Measurements from ENCODE around the gene PSMD13. TPM values are rescaled to one million over a fixed set of nuclear protein-coding genes. Genes with fewer than 3 reads are reported as not detected.

PSMD13 gene
- total and polyA plus RNA-seq, 2 of the 4 experiments (the other 2 are of a cell fraction): 177 to 217 TPM

GRCh38 chr11:215581-216037, 21.2 kb upstream of the PSMD13 start:
- ChIA-PET CTCF (interaction anchor here (0.7 to 1.0 kb wide), 2 partner anchors 9 to 12 kb away, joined by 3 read pairs; no protein-coding TSS in a partner anchor), POLR2A (ENCODE audit: unreplicated experiment) (interaction anchor here (1.0 kb wide), 1 partner anchor 12 kb away, joined by 3 read pairs; no protein-coding TSS in a partner anchor)
- no peaks in the 10 kb centered on the region for H3K27me3 ChIP-seq (ENCODE audit: control insufficient read depth, insufficient read depth, low read length)
- no peak overlapping the region for H2BK5ac ChIP-seq (ENCODE audit: low read depth, low read length, poor library complexity, severe bottlenecking)
- no peak overlapping the region for H2AK5ac ChIP-seq (ENCODE audit: low read depth, low read length)
- H2BK15ac ChIP-seq (ENCODE audit: low read depth, low read length): no peak overlapping the region
- no peak overlapping the region for H3K18ac ChIP-seq (ENCODE audit: low read depth, low read length)
- no peak overlapping the region for H3K27ac ChIP-seq (ENCODE audit: insufficient read depth, low read length)
- no peak overlapping the region for H3K56ac ChIP-seq (ENCODE audit: extremely low read depth, insufficient read depth, low read length)
- H2BK120ac ChIP-seq (ENCODE audit: low read depth, low read length): no peak overlapping the region
- DNase-seq: no peak
- ATAC-seq (ENCODE audit: low read depth): peak; percentile 18; the same call in 1 of the 2 replicates
- H3K4ac ChIP-seq (ENCODE audit: low read depth, low read length): no peak overlapping the region
- in situ Hi-C loops (cut with MboI; ENCODE audit: low sequenced_read_pairs) (no loop called here), intact Hi-C loops (cut with micrococcal nuclease) (no loop called here), dilution Hi-C loops (cut with HindIII; ENCODE audit: low sequenced_read_pairs, unreplicated experiment) (no loop called here)
- H3K23ac ChIP-seq (ENCODE audit: low read depth, low read length): no peak overlapping the region
- no peak overlapping the region for H3K4me2 ChIP-seq (ENCODE audit: low read depth, low read length)
- H3K9ac ChIP-seq (ENCODE audit: low read depth, low read length): no peak overlapping the region
- TF ChIP-seq POLR2A (IDR thresholded peaks at IDR 0.05; ENCODE audit: low read depth, low read length): 0 out of 2 replicates have a peak, but pooled peaks have one; percentile 31
- no peak for TF ChIP-seq CTCF (conservative IDR thresholded peaks at IDR 0.05; ENCODE audit: low read depth, low read length)
- TF ChIP-seq CEBPB (IDR thresholded peaks at IDR 0.05; ENCODE audit: low read depth, low read length): peak; percentile 36; the same call in 1 of the 2 replicates
- no peak for TF ChIP-seq MAZ (IDR thresholded peaks at IDR 0.05; ENCODE audit: borderline replicate concordance, low read depth, low read length)
- no CpG with 5 or more reads among the region's 4 CpGs for WGBS, 2 experiments (ENCODE audit: extremely low coverage in 2 of 2, insufficient read length in 1 of 2)
- peaks cover 16% of the 10 kb centered on the region for H3K9me1 ChIP-seq (ENCODE audit: insufficient read depth, low read length)
- H3K79me1 ChIP-seq (ENCODE audit: low read depth in 1 of 2, low read length in 2 of 2): peaks cover 21 to 46% of the 10 kb centered on the region in 2 experiments
- peaks cover 12% of the 10 kb centered on the region for H3K4me1 ChIP-seq (ENCODE audit: control insufficient read depth, insufficient read depth, low read length)
- BruUV-seq (replicated peaks): no TSS peak
- H3K14ac ChIP-seq (replicated peaks; ENCODE audit: low read depth, low read length): no peak overlapping the region
- no peak overlapping the region for H4K91ac ChIP-seq (ENCODE audit: insufficient read depth, low read depth, low read length)
- no peak overlapping the region for H3K4me3 ChIP-seq (ENCODE audit: insufficient read depth, low read depth, low read length)
- H2AFZ ChIP-seq (replicated peaks; ENCODE audit: low read length, poor library complexity): no peak overlapping the region
- peaks cover 61% of the 10 kb centered on the region for H3K36me3 ChIP-seq (ENCODE audit: control insufficient read depth, insufficient read depth, low read length)
- H3K9me3 ChIP-seq (ENCODE audit: control insufficient read depth, insufficient read depth, low read length): no peaks in the 10 kb centered on the region
- H2BK20ac ChIP-seq (ENCODE audit: low read depth, low read length): no peak overlapping the region
- H4K5ac ChIP-seq (ENCODE audit: low read depth, low read length): no peak overlapping the region; the same call in 1 of the 2 replicates
- peaks cover 41% of the 10 kb centered on the region for H4K20me1 ChIP-seq (ENCODE audit: insufficient read depth, low read length)
- peak overlapping the region; percentile 48 for H2AK9ac ChIP-seq (replicated peaks; ENCODE audit: low read depth, low read length, poor library complexity)
- no peak overlapping the region for H4K8ac ChIP-seq (ENCODE audit: low read depth in 2 of 2, low read length in 2 of 2)
